ENCODE measurements around the gene SUSD6.

Gene SUSD6

DNA sequence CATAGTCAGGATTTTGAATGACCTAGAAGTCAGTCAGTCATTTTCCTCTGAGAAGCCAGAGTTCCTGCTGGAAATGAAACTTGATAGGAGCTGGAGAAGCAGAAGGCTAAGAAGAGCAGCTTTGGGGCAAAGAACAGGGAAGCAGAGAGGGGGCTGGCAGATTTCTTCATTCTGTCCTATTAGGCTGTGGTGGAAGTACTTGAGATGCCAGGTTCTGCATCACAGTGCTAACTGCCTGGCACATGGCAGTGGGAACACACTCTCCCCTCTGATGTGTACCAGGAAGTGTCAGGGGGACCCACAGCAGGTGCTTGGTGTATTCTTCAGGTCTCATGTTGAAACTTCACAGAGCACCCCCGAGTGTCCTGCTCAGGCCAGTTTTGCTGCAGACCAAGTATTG lies 61.0 kb downstream of the SUSD6 start:
- no peak for DNase-seq (ENCODE audit: low spot score)

DNA sequence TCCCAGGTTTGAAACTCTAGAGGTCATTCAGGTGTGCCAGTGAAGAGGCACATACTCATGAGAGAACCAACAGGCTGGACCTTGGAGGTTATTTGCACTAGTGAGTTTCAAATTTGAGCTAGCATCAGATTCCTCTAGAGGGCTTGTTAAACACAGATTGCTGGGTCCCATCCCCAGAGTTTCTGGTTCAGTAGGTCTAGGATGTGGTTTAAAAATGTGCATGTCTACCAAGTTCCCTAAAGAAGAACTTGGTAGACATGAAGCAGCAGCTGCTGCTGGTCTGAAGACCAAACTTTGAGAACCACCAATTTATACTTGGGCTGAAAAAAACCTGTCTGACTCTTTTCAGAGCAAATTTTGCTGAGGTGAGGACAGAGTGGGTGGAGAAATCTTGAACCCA lies 61.7 kb downstream of the SUSD6 start:
- no peak for DNase-seq (ENCODE audit: low spot score)

DNA sequence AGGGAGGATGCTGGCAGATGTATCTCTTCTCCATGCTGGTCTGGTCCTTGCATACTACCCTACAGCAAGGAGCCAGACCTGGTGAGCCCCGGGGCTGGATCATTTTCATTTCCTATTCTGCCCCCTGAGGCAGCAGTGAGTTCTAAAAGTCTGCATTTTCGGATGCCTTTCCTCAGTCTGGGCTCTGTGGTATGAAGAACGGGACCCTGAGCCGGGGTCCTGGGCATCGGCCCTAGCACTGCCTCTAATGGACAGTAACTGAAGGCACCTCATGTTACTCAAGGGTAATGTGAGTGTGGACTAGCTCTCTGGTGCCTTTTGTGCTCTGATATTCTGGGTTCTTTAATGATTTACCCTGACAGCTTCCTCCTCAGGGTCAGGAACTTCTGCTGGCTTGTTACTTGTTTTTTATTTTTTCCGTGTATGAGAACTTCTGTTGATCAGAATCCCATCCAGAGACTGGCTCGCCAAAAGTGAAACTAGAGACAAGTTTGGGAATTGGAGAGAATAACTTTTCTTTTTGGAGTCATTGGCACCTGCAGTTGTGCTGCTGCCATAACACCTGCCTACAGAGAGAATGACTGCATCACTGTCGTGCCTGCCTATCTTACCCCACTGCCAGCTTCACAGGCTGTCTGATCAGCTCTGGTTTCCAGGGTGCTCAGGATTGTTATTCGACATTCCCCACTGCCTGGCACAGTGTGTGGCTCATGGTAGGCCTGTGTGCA lies 62.3 kb downstream of the SUSD6 start:
- DNase-seq (ENCODE audit: low spot score) = no peak

DNA sequence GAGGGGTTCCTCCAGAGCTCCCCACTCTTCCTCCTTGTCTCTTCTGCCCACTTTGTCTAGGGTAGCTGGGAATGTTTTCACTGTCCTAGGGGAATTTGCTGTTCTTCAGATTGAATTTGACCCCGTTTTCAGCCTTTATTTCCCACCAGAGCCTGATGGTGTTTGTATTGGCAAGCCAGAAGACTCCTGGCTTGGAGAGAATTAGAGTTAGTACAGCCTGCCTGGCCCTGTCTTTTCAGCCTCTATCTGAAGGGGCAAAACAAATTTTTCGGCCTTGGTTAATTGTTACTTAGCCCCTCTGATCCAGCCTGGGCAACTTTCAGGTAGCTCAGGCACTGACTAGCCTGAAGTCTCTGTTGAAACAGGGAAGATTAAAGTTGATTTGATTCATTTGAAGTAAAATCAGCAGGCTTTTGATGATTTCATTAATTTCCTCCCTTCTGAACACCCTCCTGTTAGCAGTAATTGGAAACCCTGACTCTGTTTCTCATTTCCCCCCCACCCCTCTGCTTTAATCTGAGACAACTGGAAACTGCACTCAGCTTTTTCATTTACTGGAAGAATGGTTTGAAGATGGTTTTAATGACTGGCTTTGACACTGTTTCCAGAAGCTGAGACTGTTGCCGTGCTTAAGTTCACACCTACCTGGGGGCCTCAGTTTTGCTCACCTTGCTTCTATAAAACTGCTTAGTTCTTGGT lies 63.3 kb downstream of the SUSD6 start:
- DNase-seq (ENCODE audit: low spot score) = no peak

DNA sequence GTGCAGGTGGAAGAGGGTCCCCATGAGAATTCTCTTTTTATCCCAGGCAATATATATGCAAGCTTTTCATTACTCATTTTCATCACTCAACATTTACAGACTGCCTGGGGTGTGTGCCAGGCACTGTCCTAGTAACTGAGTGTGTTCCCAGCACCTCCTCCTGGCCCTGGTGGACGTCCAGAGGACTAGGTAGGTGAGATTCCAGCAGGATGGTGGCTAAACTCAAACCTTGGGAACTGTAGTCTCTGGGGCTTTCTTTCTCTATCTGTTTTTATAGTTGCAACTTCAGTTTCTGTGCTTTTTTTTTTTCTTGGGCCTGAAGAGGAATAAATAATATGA lies 63.8 kb downstream of the SUSD6 start:
- DNase-seq (ENCODE audit: low spot score) = no peak

DNA sequence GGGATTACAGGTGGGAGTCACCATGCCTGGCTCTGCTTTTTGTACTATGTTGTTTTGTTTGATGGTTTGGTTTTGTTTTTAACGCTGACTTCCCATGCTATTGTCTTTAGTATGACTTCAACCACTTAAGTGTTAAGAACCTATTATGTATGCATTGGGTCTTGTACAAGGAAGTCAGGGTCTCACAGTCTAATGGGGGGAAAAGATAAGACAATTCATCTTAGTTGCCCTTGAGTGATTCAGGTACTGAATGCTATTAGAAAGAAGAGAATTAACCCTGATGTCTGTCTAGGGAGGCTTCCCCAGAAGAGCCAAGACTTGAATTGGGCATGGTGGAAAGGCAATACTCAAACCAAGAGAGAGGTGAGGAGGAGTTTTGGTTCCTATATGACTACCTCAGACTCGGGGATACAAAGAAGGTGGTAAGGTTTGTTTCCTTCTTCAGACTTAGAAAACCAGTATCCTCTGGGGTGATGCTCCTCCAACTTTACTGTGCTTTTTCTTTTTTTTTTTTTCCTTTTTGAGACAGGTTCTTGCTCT lies 64.6 kb downstream of the SUSD6 start:
- no peak for DNase-seq (ENCODE audit: low spot score)

DNA sequence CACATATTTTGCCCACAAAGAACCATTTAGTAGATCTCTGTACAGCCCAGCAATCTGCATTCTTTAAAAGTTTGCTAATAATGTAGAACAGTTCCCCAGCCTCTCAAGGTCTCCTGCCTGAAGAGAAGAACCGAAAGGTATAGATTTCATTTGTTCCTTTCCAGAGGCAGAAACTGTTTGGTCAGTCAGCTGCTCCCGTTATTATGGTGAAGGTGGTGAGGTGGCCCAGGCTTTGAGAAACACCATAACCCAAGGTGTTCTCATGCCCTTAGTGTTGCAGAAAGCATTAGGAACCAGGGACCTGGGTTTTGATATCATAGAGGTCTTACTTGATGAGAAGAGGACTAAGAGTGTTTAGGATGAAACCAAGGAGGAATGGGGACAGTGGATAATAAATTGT lies 65.3 kb downstream of the SUSD6 start:
- no peak for DNase-seq (ENCODE audit: low spot score)

DNA sequence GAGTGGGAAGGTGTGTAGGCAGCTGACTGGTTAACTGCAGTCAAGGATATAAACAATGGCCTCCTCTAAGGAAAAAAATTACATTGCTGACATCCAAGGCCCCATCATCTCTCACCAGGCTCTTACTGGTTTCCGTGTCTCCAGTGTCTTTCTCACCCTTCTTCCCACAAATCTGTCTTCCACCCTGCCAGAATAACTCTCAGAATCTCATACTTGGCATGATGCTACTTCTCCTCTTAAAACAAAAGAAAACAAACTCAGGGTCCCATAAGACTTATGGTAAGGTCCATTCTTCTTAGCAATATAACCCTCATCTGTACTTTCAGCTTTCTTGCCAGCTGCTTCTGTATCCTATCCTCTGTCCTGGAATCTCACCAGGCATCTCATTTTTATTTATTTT lies 68.9 kb downstream of the SUSD6 start:
- no peak for DNase-seq (ENCODE audit: low spot score)

DNA sequence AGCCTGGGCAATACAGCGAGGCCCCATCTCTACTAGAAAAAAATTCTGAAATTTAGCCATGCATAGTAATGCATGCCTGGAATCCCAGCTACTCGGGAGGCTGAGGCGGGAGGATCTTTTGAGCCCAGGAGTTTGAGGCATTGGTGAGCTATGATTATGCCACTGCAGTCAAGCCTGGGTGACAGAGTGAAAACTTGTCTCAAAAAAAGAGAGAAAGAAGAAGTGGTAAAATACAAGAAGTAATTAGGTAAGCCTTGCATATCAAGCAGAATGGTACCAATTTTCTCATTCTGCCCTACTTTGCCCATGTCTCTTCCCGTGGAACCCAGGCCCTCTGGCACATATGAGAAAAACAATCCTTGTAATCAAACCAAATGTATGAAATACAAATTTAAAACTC lies 70.7 kb downstream of the SUSD6 start:
- DNase-seq (ENCODE audit: low spot score) = no peak

DNA sequence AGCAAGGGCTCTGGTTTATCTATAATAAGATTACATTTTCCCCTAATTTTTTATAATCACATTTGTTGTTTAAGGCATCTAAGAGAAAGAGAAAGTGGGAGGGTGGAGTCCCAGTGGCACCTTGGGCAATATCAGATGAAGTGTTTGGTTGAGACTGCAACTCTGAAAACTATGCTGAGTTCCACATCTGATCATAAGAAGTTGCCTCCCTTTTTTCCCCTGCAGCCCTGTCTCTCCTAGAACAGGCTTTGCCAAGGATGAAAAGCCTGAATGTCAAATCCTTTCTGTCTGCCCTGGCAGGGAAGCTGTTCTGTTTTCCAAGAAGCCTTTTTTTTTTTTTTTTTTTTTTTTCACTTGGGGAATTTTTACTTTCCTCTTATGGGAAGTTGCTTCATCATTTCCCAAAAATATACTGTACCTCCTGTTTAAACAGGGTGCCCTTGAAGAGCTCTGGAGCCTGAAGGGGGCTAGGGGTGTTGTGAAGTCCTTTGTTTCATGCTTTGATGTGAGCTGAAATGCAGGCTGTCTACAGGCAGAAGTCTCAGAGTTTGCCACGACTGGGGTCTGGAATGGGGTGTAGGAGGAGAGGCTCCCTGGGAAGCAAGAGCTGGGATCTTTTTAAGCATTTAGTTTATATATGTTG lies 71.3 kb downstream of the SUSD6 start:
- peak; percentile 35 for DNase-seq (ENCODE audit: low spot score)

DNA sequence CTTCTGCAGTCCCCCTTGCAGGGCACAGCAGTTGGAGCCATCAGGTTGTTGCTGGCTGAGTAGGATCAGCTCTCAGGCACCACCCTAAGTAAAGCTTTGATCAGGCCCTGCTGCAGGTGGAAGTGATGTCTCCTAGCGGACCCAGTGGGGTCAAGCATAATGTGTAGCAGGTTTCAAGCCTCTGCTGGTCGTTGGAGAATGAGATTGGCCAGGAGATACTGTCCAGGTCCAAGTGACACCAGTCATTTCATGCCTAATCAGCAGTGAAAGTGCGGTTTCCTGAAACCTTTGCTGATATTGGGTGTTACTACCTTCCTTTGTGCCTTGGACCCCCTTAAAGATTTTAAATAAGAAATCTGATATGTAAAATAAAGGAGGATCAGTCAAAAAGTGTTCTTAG lies 72.6 kb downstream of the SUSD6 start:
- no peak for DNase-seq (ENCODE audit: low spot score)

DNA sequence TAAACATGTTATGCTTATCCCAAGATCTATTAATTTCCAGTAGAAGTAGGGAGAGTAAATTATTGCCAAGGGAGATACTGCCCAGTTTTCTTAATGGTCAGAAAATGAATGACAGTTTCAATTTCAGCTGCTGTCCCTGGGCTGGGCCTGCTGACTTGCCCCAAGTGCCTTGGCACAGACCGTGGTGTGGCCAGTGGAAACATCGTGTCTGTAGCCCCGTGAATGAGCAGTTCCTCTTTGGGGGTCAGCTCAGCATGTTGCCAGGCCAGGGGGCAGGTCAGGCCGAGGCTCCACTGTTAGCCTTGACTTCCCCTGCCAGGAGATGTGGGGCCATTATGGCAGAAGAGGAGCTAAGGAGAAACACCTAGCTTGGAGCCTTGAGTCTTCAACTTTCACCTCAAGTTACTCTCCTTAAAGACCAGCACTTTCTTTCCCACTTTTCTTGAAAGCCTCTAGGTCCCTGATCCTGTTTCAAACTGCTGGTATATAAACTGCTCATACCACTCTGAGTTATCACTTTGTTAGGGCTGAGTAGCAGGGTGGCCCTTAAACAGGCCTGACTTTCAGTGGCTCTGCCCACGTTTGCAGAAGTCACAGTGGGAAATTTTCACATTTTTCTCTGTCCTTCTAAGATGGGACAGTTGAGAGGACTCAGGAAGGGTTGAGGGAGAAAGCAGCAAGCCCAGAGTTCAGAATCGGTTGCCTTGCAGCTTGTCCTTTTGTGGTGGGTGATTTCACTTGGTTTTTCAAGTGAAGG lies 73.2 kb downstream of the SUSD6 start:
- no peak for DNase-seq (ENCODE audit: low spot score)

DNA sequence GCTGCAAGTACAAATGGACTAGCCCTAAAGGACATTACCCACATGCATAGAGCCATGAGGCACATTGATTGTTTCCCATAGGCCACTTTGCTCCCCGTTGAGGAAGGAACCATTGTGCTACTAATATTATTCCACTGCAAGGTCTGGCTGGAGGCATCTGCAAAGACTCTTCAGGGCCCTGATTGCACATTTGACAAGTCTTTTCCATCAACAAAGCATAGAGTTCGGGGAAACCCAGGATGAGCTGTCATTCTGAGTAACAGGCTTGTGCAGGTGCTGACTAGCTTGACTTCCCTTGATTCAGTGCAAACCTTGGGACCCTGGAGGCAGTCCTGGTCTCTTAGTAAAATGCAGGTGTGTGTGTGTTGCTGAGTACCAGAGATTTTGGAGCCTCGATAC lies 73.8 kb downstream of the SUSD6 start:
- DNase-seq (ENCODE audit: low spot score) = no peak

DNA sequence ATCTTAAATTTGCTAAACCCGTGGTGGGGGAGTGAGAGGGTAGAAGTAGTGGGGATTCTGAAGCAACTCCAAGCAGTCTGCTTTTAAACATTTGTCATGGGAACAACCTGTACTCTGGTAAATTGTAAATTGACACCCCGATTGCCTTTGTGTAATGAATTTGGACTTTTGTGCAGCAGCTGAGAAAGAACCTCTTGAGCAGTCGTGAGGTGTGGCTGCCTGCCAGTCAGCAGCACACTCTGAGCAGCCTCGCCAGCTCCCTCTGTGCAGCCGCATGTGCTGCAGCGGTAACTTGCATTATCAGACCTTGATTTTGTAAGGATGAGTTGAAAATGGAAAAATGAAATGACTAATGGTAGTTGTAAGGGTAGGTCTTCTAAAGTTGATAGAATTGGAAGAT lies 74.3 kb downstream of the SUSD6 start:
- DNase-seq (ENCODE audit: low spot score) = peak; percentile 56

DNA sequence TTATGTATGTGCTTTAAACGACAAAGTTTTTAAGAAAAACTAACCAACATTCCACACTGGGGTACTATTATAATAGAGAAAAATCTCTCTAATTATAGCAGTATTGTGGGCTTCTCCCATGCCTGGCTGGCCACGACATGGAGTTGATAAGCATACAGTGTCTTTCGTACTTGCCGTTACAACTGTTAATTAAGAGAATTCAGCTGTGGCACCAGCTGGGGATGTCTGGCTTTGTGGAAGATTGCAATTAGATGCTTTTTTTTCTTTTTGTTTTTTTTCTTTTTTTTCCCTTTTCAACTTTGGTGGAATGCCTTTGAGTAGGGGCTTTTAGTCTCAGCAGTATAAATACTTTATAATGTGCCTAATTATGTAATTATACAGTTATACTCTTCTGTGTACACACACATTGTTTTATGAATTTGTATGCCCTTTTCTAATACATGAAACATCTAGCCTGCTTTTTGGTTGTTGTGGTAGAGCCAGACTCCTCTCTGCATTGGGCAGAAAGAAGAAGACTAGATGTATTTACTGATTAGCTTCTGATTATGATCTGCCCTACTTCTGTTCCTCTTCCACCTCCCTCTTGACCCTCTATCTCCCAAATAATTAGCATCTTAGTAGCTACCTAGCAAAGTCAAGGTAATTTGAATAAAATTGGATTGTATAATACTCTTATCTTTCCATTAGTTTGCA lies 76.4 kb downstream of the SUSD6 start:
- no peak for DNase-seq (ENCODE audit: low spot score)

DNA sequence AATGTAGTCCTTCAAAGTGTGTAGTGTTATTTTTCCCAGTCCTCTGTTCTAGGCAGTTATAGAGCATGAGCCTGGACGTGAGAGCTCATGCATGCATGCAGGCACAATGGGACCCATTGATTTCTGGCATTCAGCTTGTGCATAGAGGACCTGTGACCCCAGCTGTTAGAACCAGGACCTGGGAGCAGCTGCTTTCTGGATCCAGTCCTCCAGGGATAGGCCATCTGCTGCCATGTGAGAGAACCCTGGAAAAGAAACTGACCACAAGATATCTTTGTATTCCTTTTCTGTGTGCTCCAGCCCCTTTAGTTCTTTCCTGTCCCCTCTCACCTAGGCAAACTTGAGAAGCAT lies 76.9 kb downstream of the SUSD6 start:
- no peak for DNase-seq (ENCODE audit: low spot score)

DNA sequence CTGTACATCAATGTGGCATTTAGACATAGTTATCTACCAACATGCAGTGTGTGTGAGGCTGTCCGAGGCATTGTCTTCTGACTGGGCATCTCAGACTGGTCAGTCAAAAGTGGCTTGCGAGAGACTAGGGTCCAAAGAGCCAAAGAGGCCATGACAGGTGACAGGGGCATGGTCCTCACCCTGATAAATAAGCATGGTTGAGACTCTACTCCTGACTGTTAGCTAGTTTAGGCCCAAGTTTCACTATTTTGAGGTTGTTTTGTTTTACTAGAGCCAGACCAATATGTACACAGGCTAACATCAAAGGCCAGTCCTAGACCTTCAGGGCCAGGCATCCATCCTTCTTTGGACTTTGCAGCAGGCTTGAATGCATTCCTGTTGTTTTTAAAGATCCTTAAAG lies 78.6 kb downstream of the SUSD6 start:
- DNase-seq (ENCODE audit: low spot score) = no peak

DNA sequence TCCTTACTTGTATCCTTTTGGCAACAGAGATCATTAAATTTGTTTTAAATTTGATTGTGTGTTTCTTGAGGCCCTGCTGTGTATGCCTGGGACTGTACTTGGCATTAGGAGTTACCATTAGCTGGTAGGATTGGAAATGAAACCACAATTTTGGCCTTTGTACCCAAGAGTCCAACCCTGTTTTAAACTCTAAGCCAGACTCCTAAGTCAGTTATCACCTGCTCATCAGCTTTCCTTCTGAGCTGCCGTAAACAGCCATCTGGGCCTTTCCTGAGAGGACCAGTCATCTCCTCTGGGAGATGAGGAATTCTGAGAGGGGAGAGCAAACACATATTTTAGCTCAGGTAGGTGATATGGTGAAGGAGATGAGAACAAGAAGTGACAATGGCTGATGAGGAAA lies 81.2 kb downstream of the SUSD6 start:
- DNase-seq (ENCODE audit: low spot score) = no peak

DNA sequence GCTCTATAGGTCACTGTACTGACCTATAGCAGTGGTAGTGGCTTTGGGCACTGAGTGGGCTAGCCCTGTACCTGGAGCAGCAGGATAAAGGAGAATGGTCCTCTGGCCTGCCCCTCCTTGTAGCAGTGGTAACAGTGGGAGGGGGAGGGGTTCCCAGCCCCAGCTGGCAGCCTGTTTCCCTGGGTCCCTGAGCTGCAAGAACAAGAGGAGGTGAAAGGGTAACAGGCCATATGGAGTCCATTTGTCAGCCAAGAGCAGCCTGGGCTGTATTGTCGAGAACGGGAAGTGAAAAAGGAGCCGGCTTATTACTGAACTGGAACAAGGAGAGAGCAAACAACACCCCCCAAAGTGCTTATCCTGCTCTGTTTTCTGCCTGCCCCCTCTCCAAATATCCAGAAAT lies 81.7 kb downstream of the SUSD6 start:
- no peak for DNase-seq (ENCODE audit: low spot score)

DNA sequence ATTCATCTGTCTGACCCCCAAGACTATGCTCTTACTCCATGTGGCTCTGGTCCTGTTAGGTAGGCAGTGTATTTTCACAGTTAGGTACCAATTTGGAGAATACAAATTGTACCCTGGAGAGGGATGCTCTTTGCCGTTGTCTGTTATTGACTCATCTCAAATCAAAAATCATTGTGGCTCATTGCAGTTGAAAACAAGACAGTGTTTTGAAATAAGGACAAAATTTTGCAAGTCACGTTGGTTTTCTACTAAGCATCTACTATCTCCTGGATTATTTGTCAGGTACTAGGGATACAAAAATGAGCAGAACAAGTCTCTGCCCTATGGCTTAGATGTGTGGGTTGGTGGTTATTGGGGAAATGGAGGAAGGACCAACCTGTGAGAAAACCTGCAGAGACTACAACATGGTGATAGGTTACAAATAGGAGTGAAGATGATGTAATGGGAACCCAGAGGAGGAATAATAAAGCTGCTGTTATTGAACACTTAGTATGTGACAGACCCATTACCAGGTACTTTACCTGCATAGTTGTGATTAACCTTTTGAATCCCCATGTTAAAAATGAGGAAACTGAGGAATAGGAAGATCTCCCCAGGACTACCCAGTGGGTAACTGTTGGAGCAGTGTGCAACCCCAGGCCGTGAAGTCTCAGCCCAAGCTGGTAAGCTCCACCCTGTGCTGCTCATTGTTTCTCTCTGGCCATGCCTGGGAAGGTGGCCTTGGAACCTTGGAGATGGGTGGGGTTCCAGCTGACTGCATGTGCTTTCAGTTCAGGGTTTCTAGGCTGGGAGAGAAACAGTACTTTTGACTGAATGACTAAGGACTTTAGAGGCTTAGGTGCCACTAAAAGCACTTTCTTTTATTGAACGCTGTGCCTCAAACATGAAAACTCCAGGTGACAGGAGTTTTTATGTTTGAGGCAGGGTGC lies 82.7 kb downstream of the SUSD6 start:
- DNase-seq (ENCODE audit: low spot score) = no peak

DNA sequence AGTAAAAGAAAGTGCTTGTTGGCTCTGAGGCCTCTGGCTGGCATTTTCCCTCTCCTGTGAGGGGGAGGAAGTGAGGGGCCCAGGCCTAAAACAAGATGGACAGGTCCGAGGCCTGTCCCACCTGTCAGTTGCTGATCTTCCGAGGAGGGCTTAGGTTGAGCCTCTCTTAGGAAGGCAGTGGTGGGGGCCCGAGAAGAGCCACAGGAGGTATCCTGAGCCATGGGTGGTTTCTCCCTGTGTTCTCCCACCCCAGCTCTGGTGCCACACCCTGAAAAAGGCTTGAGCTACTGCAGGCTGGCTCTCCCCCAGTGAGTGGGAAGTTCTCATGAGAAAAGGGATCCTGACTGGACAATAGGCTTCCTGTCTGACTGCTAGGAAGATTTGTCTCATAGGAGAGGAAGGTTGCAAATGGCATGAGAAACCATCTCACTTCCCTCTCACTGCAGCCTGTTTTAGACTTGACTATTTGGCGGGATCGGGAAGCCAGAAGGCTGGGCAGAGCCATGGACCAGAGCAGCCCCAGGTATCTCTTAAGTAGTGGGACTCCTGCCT lies 83.4 kb downstream of the SUSD6 start:
- no peak for DNase-seq (ENCODE audit: low spot score)
